Coronary artery (tissue), 2 donors: Measurements from ENCODE around the gene BAIAP2L2.

ENCODE experiments used
- DNase-seq: peaks from one replicate; pipeline ENCODE4 v3.0.0-alpha.2; 2017; ENCODE audit warnings: low spot score
- H3K27ac ChIP-seq, 2 donors: fragments of 200-600 bp; sonication (generic); one replicate each; pipeline ENCODE4 v1.5.1; 2016 to 2019
- H3K4me3 ChIP-seq: fragments of 200-600 bp; sonication (generic); 2 replicates; pipeline ENCODE4 v1.5.1; 2016; ENCODE audit warnings: mild to moderate bottlenecking, moderate library complexity
- TF ChIP-seq, protein P1 (sequence below): fragments of 200-600 bp; sonication (generic); IDR thresholded peaks from one replicate; pipeline ENCODE4 v1.5.1; 2019; ENCODE audit warnings: antibody characterized with exemption

The BAIAP2L2 gene

DNA sequence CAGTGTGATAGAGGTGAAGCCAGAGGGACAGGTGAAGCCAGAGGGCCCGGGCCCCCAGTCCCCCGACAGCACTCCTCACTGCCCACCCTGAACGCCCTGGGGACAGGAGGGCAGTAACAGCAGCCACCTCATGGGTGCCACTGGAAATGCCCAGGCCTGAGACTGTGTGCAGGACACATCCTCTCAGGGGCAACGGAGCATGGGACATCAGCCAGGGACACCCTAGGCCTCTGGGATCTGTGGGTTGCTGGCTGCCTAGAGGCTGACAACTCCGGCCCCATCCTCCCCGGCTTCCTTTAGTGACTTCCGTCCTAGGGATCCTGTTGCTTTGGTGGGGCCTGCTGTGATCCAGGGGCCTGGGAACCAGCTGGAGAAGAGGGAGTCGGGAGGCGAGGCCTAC, 17.4 kb upstream of the BAIAP2L2 start:
- DNase-seq = no peak
- TF ChIP-seq, protein P1, sequence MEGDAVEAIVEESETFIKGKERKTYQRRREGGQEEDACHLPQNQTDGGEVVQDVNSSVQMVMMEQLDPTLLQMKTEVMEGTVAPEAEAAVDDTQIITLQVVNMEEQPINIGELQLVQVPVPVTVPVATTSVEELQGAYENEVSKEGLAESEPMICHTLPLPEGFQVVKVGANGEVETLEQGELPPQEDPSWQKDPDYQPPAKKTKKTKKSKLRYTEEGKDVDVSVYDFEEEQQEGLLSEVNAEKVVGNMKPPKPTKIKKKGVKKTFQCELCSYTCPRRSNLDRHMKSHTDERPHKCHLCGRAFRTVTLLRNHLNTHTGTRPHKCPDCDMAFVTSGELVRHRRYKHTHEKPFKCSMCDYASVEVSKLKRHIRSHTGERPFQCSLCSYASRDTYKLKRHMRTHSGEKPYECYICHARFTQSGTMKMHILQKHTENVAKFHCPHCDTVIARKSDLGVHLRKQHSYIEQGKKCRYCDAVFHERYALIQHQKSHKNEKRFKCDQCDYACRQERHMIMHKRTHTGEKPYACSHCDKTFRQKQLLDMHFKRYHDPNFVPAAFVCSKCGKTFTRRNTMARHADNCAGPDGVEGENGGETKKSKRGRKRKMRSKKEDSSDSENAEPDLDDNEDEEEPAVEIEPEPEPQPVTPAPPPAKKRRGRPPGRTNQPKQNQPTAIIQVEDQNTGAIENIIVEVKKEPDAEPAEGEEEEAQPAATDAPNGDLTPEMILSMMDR = no peak
- H3K27ac ChIP-seq = no peak overlapping the region
- H3K4me3 ChIP-seq = no peak overlapping the region

- no peak overlapping the region for H3K4me3 ChIP-seq
- DNase-seq = no peak
- no peak overlapping the region for H3K27ac ChIP-seq
- TF ChIP-seq, protein P1 = no peak
These were observed 16.6 kb upstream of the BAIAP2L2 start for GRCh38 chr22:38126928-38127668.

DNA sequence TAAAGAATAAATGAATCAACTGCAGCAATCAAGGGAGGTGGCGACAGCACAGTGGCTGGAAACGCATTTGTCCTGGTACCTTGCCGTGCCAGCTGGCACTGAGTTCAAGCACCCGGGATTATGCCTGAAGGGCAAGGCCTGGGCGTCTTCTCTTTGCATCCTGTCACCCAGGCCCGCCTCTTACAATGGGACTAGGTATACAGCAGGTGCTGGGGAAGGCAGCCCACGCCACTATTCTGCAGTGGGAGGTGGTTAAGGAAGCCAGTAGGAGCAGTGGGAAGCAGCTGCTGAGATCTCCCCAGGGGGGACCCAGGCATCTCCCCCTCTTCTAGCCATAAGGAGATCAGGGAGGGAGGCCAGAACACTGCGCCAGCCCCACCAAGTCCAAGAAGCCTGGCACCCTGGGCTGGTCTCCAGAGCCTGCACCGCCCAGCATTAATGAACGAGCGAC, 15.3 kb upstream of the BAIAP2L2 start:
- Histone ChIP-seq H3K4me3 (no peak overlapping the region), H3K27ac (no peak overlapping the region)
- DNase-seq = no peak
- TF ChIP-seq, protein P1 = no peak

- TF ChIP-seq, protein P1 = no peak
- no peak for DNase-seq
- Histone ChIP-seq H3K4me3 (no peak overlapping the region), H3K27ac (no peak overlapping the region)
These were observed 14.6 kb upstream of the BAIAP2L2 start for GRCh38 chr22:38125038-38125610.

DNA sequence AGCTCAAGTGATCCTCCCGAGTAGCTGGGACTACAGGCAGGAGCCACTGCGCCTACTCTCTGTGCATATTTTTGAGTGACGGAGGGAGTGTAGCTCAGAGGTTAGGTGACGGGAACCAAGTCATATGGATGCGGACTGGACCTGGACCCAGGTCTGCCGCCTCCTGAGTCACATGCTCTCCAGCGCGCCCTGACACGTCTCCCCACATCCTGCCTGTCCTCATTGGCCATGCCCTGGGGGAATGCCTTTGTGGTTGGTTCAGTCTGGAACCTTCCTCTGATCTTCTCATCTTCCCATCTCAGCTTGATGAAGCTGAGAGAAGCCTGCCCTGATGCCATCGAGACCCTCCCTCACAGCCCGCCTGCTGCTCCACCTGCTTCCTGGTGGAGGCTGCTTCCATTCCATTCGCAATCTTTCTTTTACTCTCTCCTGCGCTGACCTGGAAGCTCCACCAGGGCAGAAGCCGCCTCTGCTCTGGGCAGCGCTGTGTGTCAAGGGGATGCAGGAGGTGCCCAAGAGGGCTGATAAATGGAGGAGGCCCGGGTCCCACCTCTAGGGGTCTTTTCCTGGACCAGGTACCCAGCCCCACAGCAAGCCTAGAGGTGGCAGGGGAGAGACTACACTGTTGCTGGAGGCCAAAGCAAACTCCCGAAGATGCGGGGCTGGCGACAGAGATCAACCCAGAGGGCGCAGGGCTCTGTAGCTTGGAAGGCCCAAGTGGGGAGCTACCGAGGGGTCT, 13.9 kb upstream of the BAIAP2L2 start:
- TF ChIP-seq, protein P1 = no peak
- H3K27ac ChIP-seq = no peak overlapping the region
- no peak overlapping the region for H3K4me3 ChIP-seq
- DNase-seq = no peak

DNA sequence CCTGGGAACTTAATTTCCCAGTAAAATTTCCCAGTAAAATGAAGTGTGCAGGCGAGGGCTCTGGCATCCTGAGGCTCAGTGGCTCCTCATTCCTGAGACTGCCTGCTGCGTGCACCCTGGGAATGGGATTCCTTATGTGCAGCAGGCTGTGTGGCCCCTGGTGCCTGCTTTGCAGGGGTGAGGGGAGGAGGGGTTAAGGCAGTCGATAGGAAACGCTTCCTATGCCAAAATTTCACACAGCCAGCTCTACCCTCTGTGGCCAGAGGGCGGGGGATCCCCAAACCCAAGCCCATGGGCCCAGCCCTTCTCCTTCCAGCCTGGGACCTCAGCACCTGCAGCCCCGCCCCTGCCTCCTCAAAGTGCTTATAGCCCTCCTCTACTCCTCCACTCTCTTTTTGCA, 12.1 kb upstream of the BAIAP2L2 start:
- TF ChIP-seq, protein P1 = no peak
- DNase-seq = no peak
- H3K4me3 ChIP-seq = no peak overlapping the region
- no peak overlapping the region for H3K27ac ChIP-seq
